Measurements from ENCODE around the gene KLHDC7B.

- TF ChIP-seq GATA2 (IDR thresholded peaks at IDR 0.05; ENCODE audit: low read depth, low read length) (no peak), GATA3 (IDR thresholded peaks at IDR 0.05; ENCODE audit: low read depth, low read length) (no peak)
Observed at GRCh38 chr22:50521710-50522109, 24.0 kb upstream of the KLHDC7B start.
